Mesenchymal stem cell (in vitro differentiated cells and primary cell): ENCODE results near the gene ATP12A.

Experiments used
- DNase-seq: peaks from one replicate; pipeline ENCODE4 v3.0.0-alpha.2; 2013
- H2AFZ ChIP-seq: one replicate; pipeline ENCODE4 v1.6.1; 2013; ENCODE audit warnings: low read depth, mild to moderate bottlenecking, control low read depth, inconsistent platforms, low read length, moderate library complexity
- H2AK5ac ChIP-seq: 2 replicates; pipeline ENCODE4 v1.6.1; 2013; ENCODE audit warnings: low read length, moderate library complexity, mild to moderate bottlenecking, inconsistent platforms; ENCODE audit not compliant: severe bottlenecking
- H2BK120ac ChIP-seq: one replicate; pipeline ENCODE4 v1.6.1; 2013; ENCODE audit warnings: low read depth, mild to moderate bottlenecking, inconsistent platforms, low read length, moderate library complexity
- H2BK12ac ChIP-seq, 2 experiments: one replicate each; pipeline ENCODE4 v1.6.1; 2013; ENCODE audit warnings: inconsistent platforms in 2 of 2, low read length in 2 of 2, mild to moderate bottlenecking in 2 of 2, moderate library complexity in 2 of 2, control low read depth in 1 of 2
- H2BK15ac ChIP-seq: one replicate; pipeline ENCODE4 v1.6.1; 2013; ENCODE audit warnings: mild to moderate bottlenecking, low read depth, inconsistent platforms; ENCODE audit not compliant: poor library complexity, severe bottlenecking
- H2BK5ac ChIP-seq: 2 replicates; pipeline ENCODE4 v1.6.1; 2013; ENCODE audit warnings: low read depth, mild to moderate bottlenecking, low read length, control low read depth, inconsistent platforms; ENCODE audit not compliant: poor library complexity, severe bottlenecking
- H3K14ac ChIP-seq, 2 experiments: one replicate each; pipeline ENCODE4 v1.6.1; 2013; ENCODE audit warnings: inconsistent platforms in 2 of 2, low read length in 2 of 2, control low read depth in 1 of 2, mild to moderate bottlenecking in 1 of 2, moderate library complexity in 1 of 2
- H3K18ac ChIP-seq, 2 experiments: one replicate each; pipeline ENCODE4 v1.6.1; 2013; ENCODE audit warnings: inconsistent platforms in 2 of 2, low read length in 2 of 2, control low read depth in 1 of 2, low read depth in 1 of 2, mild to moderate bottlenecking in 1 of 2
- H3K23ac ChIP-seq, 2 experiments: one replicate each; pipeline ENCODE4 v1.6.1; 2013; ENCODE audit warnings: inconsistent platforms in 2 of 2, low read length in 2 of 2, mild to moderate bottlenecking in 2 of 2, moderate library complexity in 2 of 2, control low read depth in 1 of 2
- H3K27ac ChIP-seq: 2 replicates; pipeline ENCODE4 v1.5.1; 2013; ENCODE audit warnings: mild to moderate bottlenecking, moderate library complexity, low read length, control low read depth, inconsistent platforms; ENCODE audit not compliant: poor library complexity, severe bottlenecking
- H3K27me3 ChIP-seq, 2 experiments: 2 replicates each; pipeline versions ENCODE4 v1.6.1 to v1.7.0; 2013; ENCODE audit warnings: low read length in 2 of 2, mild to moderate bottlenecking in 2 of 2, moderate library complexity in 2 of 2, control low read depth in 1 of 2, inconsistent platforms in 1 of 2; ENCODE audit not compliant: control insufficient read depth in 1 of 2, insufficient read depth in 1 of 2
- H3K36me3 ChIP-seq, 2 experiments: 2 replicates each; pipeline versions ENCODE4 v1.6.1 to v1.7.0; 2013; ENCODE audit warnings: low read length in 2 of 2, control low read depth in 1 of 2, inconsistent platforms in 1 of 2, low read depth in 1 of 2, mild to moderate bottlenecking in 1 of 2; ENCODE audit not compliant: insufficient read depth in 2 of 2, control insufficient read depth in 1 of 2
- H3K4ac ChIP-seq, 2 experiments: one replicate each; pipeline ENCODE4 v1.6.1; 2013; ENCODE audit warnings: inconsistent platforms in 2 of 2, low read length in 2 of 2, mild to moderate bottlenecking in 2 of 2, moderate library complexity in 2 of 2, control low read depth in 1 of 2, low read depth in 1 of 2
- H3K4me1 ChIP-seq: 2 replicates; pipeline ENCODE4 v1.6.1; 2013; ENCODE audit warnings: low read depth, low read length, control low read depth; ENCODE audit not compliant: control insufficient read depth, insufficient read depth
- H3K4me2 ChIP-seq: 2 replicates; pipeline ENCODE4 v1.6.1; 2013; ENCODE audit warnings: low read length, mild to moderate bottlenecking, inconsistent platforms; ENCODE audit not compliant: poor library complexity, severe bottlenecking
- H3K4me3 ChIP-seq, 2 experiments: 2 replicates each; pipeline versions ENCODE4 v1.5.1 to v1.7.0; 2013; ENCODE audit warnings: low read length in 2 of 2, mild to moderate bottlenecking in 2 of 2, control low read depth in 1 of 2, low read depth in 1 of 2; ENCODE audit not compliant: insufficient read depth in 1 of 2
- H3K79me1 ChIP-seq: replicated peaks from 2 replicates; pipeline ENCODE4 v1.6.1; 2013; ENCODE audit warnings: mild to moderate bottlenecking, control low read depth, low read length, inconsistent platforms; ENCODE audit not compliant: poor library complexity, severe bottlenecking
- H3K9ac ChIP-seq: 2 replicates; pipeline ENCODE4 v1.7.0; 2013; ENCODE audit warnings: mild to moderate bottlenecking, low read length, moderate library complexity
- H3K9me3 ChIP-seq: 2 replicates; pipeline ENCODE4 v1.7.0; 2013; ENCODE audit warnings: mild to moderate bottlenecking, low read length; ENCODE audit not compliant: control insufficient read depth
- H4K8ac ChIP-seq: one replicate; pipeline ENCODE4 v1.6.1; 2013; ENCODE audit warnings: inconsistent platforms, mild to moderate bottlenecking, low read length, moderate library complexity
- H4K91ac ChIP-seq: one replicate; pipeline ENCODE4 v1.6.1; 2013; ENCODE audit warnings: mild to moderate bottlenecking, low read length, inconsistent platforms
- WGBS: methylation state at CpG from one replicate; pipeline ENCODE4 v1.1.7; 2013; ENCODE audit warnings: mixed read lengths; 5-methylcytosine and 5-hydroxymethylcytosine counted together

ATP12A gene

GRCh38 chr13:24672141-24673132 lies 7.8 kb upstream of the ATP12A start:
- Histone ChIP-seq H3K4me2 (no peak overlapping the region), H3K9ac (peak overlapping the region; percentile 91), H3K27me3 (peaks cover 7 to 8% of the 10 kb centered on the region in 2 experiments), H3K18ac (peak overlapping the region in 1 of 2 experiments; percentile 38), H4K91ac (no peak overlapping the region), H3K23ac (no peak overlapping the region), H2AK5ac (peak overlapping the region; percentile 54), H3K14ac (no peak overlapping the region), H4K8ac (no peak overlapping the region), H2BK12ac (peak overlapping the region in 1 of 2 experiments; percentile 56), H2BK5ac (no peak overlapping the region), H3K4me1 (peaks cover 6% of the 10 kb centered on the region), H3K79me1 (no peaks in the 10 kb centered on the region), H2BK120ac (no peak overlapping the region), H2BK15ac (no peak overlapping the region), H3K36me3 (no peaks in the 10 kb centered on the region), H3K9me3 (no peaks in the 10 kb centered on the region), H3K4me3 (peak overlapping the region in 1 of 2 experiments; percentile 61), H3K27ac (no peak overlapping the region), H2AFZ (no peak overlapping the region), H3K4ac (no peak overlapping the region)
- WGBS: 65% methylated on average over 9 of the region's 9 CpGs
- peak; percentile 23 for DNase-seq

GRCh38 chr13:24675806-24676570 lies 4.2 kb upstream of the ATP12A start:
- no peak overlapping the region for H2BK5ac ChIP-seq
- no peak overlapping the region for H2AK5ac ChIP-seq
- H3K4me1 ChIP-seq: peaks cover 14% of the 10 kb centered on the region
- H4K91ac ChIP-seq: no peak overlapping the region
- no peak overlapping the region for H2BK120ac ChIP-seq
- peaks cover 29 to 40% of the 10 kb centered on the region in 2 experiments for H3K27me3 ChIP-seq
- no peak overlapping the region for H2AFZ ChIP-seq
- no peak for DNase-seq
- H3K18ac ChIP-seq: no peak overlapping the region
- 72% methylated on average over 16 of the region's 16 CpGs for WGBS
- H3K14ac ChIP-seq: no peak overlapping the region
- H4K8ac ChIP-seq: no peak overlapping the region
- no peak overlapping the region for H3K4me2 ChIP-seq
- H2BK15ac ChIP-seq: no peak overlapping the region
- H3K9ac ChIP-seq: no peak overlapping the region
- H2BK12ac ChIP-seq: no peak overlapping the region
- H3K4ac ChIP-seq: no peak overlapping the region
- H3K27ac ChIP-seq: no peak overlapping the region
- H3K79me1 ChIP-seq: no peaks in the 10 kb centered on the region
- no peak overlapping the region for H3K23ac ChIP-seq
- H3K9me3 ChIP-seq: no peaks in the 10 kb centered on the region
- peak overlapping the region in 1 of 2 experiments; percentile 4 for H3K4me3 ChIP-seq
- no peaks in the 10 kb centered on the region for H3K36me3 ChIP-seq

GRCh38 chr13:24678151-24678550 lies 2.1 kb upstream of the ATP12A start:
- Histone ChIP-seq H3K9me3 (no peaks in the 10 kb centered on the region), H3K27ac (no peak overlapping the region)
- 79% methylated on average over 3 of the region's 3 CpGs for WGBS

GRCh38 chr13:24679686-24680085 lies 522 bp upstream of the ATP12A start:
- no peak overlapping the region for H4K91ac ChIP-seq
- no peaks in the 10 kb centered on the region for H3K79me1 ChIP-seq
- no peak for DNase-seq
- no peak overlapping the region for H3K4ac ChIP-seq
- no peak overlapping the region for H2BK120ac ChIP-seq
- peaks cover 38 to 49% of the 10 kb centered on the region in 2 experiments for H3K27me3 ChIP-seq
- H3K4me1 ChIP-seq: peaks cover 14% of the 10 kb centered on the region
- H2AFZ ChIP-seq: no peak overlapping the region
- H3K4me3 ChIP-seq: no peak overlapping the region
- no peak overlapping the region for H3K27ac ChIP-seq
- H2BK5ac ChIP-seq: no peak overlapping the region
- no peak overlapping the region for H3K23ac ChIP-seq
- H3K9ac ChIP-seq: no peak overlapping the region
- no peak overlapping the region for H2AK5ac ChIP-seq
- H2BK15ac ChIP-seq: no peak overlapping the region
- no peak overlapping the region for H3K4me2 ChIP-seq
- H3K14ac ChIP-seq: no peak overlapping the region
- H3K9me3 ChIP-seq: no peaks in the 10 kb centered on the region
- no peaks in the 10 kb centered on the region for H3K36me3 ChIP-seq
- no peak overlapping the region for H2BK12ac ChIP-seq
- H4K8ac ChIP-seq: no peak overlapping the region
- no peak overlapping the region for H3K18ac ChIP-seq
- 62% methylated on average over 6 of the region's 6 CpGs for WGBS

More at GRCh38 chr13:24678151-24678550, 2.1 kb upstream of the ATP12A start:
- Histone ChIP-seq H2BK12ac (no peak overlapping the region), H3K18ac (no peak overlapping the region), H3K4me1 (peaks cover 13% of the 10 kb centered on the region), H2AFZ (no peak overlapping the region), H2AK5ac (no peak overlapping the region), H4K91ac (no peak overlapping the region), H3K27me3 (peaks cover 38 to 49% of the 10 kb centered on the region in 2 experiments), H2BK5ac (no peak overlapping the region), H2BK15ac (no peak overlapping the region), H3K4me3 (no peak overlapping the region), H4K8ac (no peak overlapping the region), H2BK120ac (no peak overlapping the region), H3K4me2 (no peak overlapping the region), H3K23ac (no peak overlapping the region), H3K9ac (no peak overlapping the region), H3K14ac (no peak overlapping the region), H3K36me3 (no peaks in the 10 kb centered on the region), H3K4ac (no peak overlapping the region), H3K79me1 (no peaks in the 10 kb centered on the region)
- no peak for DNase-seq
